Ammon's horn (tissue), 1 donor: ENCODE data around the gene CDKN1A.

Source experiments
- DNase-seq: peaks from one replicate; pipeline ENCODE4 v3.0.0-alpha.2; 2016; ENCODE audit warnings: low spot score

The CDKN1A gene

DNA sequence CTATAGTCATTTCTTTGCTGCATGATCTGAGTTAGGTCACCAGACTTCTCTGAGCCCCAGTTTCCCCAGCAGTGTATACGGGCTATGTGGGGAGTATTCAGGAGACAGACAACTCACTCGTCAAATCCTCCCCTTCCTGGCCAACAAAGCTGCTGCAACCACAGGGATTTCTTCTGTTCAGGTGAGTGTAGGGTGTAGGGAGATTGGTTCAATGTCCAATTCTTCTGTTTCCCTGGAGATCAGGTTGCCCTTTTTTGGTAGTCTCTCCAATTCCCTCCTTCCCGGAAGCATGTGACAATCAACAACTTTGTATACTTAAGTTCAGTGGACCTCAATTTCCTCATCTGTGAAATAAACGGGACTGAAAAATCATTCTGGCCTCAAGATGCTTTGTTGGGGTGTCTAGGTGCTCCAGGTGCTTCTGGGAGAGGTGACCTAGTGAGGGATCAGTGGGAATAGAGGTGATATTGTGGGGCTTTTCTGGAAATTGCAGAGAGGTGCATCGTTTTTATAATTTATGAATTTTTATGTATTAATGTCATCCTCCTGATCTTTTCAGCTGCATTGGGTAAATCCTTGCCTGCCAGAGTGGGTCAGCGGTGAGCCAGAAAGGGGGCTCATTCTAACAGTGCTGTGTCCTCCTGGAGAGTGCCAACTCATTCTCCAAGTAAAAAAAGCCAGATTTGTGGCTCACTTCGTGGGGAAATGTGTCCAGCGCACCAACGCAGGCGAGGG lies 594 bp upstream of the CDKN1A start:
- DNase-seq: no peak

DNA sequence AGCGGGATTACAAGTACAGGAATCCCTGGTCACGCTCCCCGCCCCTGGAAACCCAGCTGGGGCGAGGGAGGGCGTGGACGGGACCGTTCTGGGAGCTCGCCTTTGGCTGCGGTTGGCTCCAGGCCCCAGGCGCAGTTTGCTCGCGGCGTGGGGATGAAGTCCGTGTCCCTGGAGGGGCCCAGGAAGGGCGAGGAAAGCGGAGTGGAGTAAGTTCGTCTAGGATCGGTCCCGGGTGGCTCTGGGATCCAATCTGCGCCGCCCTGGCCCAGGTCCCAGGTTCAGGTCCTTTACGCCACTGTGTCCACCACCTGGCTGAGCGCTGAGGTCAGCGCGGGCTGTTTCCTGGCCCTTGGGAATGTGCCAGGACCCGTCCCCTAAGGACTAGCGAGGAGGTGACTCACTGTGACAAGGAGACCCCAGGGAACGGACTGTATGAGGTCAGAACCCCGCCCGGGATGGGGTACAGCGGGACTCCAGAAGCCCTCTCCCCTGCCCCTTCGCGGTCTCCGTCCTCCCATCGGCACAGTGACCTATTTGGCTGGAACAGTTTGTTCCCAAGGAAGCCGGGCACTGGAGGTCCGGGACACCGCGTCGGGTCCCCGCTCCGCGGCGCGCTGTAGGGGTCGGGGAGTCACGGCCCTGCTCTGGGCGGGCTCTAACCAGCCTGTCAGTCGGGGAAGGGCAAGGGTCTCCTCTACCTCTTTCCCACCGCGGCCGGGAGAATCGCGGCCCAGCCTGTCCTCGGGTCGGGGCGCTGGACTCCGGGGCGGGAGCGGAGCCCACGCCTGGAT lies 724 bp downstream of the CDKN1A start:
- DNase-seq: no peak

DNA sequence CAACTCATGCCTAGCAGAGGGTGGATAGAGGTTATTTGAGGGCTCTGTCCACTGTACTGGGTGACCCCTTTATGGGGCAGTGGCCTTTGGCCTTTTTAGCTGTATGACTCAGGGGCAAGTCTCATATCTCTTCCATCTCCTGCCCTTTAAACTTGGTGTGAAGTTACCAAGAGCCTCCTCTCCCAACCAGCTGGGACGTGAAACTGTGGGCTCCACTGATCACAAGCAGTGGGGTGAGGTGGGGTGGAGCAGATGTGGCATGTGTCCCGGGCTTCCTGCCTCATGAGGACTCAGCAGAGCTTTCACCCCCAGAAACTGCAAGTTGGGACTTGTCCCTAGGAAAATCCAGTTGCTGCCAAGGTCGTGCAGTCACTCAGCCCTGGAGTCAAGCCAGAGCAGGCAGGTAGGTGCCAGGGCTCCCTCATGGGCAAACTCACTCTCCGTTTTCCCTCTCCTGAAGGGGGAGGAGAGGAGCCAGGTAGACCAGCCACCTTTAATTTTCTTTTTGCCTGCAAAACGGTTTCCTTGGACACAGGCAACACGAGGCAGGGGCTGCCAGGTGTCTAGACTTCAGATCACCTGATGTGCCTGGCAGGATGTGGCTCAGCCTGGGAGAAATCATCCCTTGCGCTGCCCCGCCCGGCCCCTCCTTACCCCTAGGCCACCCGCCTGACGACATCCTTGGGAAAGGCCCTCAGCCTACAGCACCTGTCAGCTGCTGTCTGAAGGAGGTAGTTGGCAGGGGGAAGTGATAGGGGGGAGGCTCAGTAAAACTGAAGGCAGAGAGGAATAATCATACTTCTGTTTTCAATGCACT lies 4.0 kb downstream of the CDKN1A start:
- no peak for DNase-seq

DNA sequence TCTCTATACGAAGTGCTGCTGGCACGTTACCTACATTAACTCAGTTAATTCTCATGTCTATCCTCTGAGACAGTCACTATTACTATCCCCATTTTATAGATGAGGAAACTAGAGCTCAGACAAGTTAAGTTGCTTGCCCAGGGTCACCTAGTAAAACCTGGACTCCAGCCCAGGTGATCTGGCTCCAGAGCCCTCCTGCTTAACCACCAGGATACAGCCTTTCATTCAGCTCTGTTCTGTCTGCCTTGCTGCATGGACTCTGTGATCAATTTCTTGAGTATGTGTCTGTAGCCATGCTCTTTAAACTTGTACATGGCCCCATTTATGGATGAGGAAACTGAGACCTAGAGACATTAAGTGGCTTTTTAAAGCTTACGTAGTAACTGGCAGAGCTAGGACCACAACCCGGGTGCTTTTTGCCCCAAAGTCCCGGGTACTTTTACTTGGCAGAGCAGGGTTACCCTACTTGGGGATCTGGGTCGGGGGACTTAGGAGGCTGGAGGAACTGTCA lies 4.7 kb downstream of the CDKN1A start:
- DNase-seq: no peak

DNA sequence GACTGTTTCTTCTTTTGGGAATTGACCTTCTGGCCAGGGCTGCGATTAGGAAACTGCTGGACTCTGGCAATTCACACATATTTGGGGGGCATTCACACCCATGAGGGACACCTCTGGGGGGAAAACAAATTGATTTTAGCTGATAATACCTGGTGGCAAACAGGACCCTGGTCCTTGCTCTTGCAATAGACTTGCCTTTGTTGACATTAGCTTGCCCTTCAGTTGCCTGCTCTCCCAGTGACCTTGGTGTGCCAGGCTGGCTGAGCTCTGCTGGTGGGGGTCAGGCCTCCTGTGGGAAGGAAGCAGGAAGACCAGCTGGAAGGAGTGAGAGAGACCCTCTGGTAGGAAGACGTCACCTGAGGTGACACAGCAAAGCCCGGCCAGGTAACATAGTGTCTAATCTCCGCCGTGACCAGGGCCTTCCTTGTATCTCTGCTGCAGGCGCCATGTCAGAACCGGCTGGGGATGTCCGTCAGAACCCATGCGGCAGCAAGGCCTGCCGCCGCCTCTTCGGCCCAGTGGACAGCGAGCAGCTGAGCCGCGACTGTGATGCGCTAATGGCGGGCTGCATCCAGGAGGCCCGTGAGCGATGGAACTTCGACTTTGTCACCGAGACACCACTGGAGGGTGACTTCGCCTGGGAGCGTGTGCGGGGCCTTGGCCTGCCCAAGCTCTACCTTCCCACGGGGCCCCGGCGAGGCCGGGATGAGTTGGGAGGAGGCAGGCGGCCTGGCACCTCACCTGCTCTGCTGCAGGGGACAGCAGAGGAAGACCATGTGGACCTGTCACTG lies 5.3 kb downstream of the CDKN1A start:
- no peak for DNase-seq

DNA sequence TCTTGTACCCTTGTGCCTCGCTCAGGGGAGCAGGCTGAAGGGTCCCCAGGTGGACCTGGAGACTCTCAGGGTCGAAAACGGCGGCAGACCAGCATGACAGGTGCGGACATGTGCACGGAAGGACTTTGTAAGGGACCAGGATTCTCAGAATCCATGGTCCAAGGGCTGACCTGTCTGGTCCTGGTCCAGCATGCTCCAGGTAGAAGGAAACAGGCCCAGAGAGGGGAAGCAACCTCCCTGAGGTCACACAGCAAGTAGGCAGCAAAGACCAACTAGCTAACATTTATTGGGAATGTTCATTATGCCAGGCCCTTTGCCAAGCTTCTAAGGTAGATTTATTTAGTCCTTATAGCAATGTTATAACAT lies 5.9 kb downstream of the CDKN1A start:
- DNase-seq: no peak

DNA sequence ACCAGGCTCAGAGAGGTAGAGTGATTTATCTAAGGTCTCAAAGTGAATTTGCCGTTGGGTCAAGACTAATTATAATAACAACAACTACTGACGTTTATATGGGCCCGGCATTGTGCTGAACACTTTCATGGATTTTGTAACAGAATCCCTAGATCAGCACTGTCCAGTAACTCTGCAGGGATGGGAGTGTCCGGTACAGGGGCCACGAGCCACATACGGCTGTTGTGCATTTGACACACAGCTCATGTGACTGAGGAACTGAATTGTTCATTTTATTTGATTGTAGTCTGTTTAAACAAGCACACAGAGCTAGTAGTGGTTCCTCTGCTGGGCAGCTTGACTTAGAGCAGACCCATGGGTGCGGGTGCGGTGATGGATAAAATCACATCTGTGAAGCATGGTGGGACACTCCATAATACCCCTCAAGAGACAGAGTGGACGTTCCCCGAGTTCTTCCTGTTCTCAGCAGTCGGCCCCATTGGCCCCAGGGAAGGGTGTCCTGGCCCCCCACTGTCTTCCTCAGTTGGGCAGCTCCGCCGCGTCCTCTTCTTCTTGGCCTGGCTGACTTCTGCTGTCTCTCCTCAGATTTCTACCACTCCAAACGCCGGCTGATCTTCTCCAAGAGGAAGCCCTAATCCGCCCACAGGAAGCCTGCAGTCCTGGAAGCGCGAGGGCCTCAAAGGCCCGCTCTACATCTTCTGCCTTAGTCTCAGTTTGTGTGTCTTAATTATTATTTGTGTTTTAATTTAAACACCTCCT lies 6.8 kb downstream of the CDKN1A start:
- no peak for DNase-seq

DNA sequence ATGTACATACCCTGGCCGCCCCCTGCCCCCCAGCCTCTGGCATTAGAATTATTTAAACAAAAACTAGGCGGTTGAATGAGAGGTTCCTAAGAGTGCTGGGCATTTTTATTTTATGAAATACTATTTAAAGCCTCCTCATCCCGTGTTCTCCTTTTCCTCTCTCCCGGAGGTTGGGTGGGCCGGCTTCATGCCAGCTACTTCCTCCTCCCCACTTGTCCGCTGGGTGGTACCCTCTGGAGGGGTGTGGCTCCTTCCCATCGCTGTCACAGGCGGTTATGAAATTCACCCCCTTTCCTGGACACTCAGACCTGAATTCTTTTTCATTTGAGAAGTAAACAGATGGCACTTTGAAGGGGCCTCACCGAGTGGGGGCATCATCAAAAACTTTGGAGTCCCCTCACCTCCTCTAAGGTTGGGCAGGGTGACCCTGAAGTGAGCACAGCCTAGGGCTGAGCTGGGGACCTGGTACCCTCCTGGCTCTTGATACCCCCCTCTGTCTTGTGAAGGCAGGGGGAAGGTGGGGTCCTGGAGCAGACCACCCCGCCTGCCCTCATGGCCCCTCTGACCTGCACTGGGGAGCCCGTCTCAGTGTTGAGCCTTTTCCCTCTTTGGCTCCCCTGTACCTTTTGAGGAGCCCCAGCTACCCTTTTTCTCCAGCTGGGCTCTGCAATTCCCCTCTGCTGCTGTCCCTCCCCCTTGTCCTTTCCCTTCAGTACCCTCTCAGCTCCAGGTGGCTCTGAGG lies 7.6 kb downstream of the CDKN1A start:
- DNase-seq: no peak

DNA sequence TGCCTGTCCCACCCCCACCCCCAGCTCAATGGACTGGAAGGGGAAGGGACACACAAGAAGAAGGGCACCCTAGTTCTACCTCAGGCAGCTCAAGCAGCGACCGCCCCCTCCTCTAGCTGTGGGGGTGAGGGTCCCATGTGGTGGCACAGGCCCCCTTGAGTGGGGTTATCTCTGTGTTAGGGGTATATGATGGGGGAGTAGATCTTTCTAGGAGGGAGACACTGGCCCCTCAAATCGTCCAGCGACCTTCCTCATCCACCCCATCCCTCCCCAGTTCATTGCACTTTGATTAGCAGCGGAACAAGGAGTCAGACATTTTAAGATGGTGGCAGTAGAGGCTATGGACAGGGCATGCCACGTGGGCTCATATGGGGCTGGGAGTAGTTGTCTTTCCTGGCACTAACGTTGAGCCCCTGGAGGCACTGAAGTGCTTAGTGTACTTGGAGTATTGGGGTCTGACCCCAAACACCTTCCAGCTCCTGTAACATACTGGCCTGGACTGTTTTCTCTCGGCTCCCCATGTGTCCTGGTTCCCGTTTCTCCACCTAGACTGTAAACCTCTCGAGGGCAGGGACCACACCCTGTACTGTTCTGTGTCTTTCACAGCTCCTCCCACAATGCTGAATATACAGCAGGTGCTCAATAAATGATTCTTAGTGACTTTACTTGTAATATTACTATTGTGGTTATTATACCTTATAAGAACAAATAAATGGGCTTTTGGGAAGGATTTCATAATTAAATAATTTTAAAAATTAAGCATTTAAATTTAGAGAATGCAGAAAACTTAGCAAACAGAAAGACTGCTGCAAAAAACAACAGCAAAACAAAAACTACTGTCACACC lies 8.4 kb downstream of the CDKN1A start:
- DNase-seq: no peak

DNA sequence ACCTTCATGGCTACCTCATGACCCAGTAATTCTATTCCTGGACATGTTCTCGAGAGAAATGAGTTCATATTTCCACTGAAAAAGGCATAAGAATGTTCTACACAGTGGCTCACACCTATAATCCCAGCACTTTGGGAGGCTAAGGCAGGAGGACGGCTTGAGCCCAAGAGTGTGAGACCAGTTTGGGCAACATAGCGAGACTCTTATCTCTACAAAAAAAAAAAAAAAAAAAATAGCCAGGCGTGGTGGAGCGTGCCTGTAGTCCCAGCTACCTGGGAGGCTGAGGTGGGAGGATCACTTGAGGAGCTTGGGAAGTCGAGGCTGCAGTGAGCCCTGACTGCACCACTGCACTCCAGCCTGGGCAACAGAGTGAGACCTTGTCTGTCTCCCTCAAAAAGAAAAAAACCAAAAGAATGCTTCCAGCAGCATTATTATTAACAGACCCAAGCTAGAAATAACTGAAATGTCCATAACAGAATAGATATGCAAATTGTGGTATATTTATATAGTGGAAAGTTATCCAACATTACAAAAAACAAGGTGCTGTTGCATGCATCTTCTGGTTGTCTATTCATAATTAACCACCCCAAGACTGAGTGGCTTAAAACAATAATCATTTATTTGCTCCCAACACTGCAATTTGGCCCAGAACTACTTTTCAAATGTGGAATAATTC lies 9.7 kb downstream of the CDKN1A start:
- DNase-seq: no peak

DNA sequence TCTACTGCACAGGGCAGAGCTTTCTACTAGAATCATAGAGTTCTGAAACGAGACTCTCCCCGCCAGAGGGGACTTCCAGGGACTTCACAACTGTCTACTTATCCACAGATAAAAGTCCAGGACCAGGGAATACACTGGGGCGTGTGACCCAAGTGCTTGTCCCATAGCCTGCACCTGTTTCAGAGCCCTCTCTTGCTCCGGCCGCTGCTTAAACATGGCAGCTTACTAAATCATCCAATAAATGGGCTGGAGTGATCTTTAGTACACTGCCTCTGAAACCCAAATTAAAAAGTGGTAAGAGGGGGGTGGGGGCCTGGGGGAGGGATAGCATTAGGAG lies 10.2 kb downstream of the CDKN1A start:
- no peak for DNase-seq

DNA sequence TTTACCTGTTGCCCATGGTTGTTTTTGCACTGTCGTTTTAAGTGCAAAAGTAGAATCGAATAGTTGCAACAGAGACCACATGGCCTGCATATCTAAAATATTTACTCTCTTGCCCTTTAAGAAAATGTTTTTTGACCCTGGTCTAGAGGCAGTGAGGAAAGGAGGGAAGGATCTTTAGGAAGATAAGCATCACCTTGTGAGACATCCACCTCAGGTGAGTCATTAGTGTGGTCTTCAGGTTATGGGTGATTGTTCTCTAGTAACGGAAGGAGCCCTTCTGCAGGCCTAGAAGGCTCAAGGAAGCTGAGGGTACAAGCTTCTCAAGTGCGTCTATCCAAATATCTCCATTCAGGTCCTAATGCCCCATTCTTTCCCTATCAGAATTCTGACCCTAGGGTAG lies 12.5 kb downstream of the CDKN1A start:
- no peak for DNase-seq

DNA sequence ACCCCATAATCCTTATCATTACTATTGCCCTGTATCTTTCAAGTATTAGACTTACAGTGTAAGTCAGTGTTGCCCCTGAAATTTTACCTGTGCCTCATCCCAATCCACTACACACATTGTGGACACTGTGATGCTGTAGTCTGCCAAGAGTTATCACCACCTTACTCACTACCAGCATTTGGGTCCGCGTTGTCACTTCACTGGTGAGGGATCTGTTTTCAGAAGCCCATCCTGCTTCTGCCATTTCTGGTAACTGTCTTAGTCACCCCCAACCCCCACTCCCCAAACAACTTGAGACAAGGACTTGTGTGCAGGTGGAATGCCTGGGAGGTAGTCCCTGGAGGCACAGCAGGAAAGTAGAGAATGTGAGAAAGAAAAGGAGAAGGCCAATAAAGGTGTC lies 13.1 kb downstream of the CDKN1A start:
- DNase-seq: no peak

DNA sequence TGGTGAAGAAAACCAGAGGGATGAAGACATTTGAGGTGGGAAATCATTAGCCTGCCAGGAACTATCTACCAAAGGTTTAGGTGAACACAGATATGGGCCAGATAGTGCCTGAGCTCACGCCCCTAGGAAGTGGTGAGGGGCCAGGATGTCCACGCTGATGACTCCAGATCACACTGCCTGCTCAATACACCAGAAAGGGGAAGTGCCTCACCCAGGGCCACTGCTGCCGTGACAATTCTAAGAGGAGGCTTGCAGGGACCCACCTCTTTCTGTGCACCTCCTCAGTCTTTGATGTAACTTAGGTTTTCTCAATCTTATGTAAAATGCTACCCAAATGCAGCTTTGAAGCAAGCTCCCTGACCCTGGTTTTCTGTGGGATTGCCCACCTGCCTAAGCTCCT lies 13.7 kb downstream of the CDKN1A start:
- no peak for DNase-seq

DNA sequence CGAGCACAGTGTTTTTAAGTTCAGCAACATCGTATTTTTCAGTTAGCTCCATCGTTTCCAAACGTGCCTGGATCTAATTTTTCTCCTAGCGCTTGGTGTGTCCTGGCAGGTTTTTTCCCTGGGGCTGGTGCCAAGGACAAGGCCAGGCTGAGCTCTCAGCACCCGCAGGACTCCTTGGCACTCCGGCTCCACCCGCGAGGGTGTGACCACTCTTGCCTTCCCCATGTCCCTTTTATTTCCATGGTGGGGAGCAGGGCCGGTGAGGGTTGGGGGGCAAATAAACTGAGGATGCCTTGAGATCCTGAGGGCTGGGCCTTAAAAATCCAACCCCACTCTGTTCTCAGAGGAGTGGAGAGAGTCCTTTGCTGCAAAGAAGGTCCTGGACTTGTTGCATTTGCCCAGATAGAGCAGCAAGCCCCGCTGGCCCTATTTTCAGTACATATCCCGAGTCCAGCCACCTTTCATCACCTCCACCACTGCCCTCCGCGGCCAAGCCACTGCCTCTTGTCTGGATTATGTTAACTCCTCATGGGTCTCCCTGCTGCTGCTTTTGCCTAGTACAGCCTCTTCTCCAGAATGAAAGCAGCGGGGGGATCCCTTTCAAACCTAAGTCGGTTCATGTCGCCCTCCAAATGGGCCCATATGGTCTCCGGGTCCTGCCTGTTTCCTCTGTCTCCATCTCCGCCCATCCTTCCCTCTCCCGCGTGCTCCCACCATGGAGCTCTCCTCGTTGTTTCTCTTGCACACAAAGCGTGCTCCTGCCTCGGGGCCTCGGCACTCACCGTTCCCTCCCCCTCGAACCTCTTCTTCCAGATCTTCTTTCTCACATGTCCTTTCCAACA lies 14.6 kb downstream of the CDKN1A start:
- DNase-seq: no peak

DNA sequence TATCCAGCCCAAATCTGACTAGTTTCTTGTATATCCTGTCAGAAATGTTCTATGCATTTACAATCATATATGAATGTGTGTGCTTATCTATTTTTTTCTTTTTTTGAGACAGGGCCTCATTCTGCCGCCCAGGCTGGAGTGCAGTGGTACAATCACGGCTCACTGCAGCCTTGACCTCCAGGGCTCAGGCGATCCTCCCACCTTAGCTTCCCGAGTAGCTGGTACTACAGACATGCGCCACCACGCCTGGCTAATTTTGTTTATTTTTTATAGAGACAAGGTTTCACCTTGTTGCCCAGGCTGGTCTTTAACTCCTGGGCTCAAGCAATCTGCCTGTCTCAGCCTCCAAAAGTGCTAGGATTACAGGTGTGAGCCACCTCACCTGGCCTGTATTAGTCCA lies 16.1 kb downstream of the CDKN1A start:
- DNase-seq: no peak

DNA sequence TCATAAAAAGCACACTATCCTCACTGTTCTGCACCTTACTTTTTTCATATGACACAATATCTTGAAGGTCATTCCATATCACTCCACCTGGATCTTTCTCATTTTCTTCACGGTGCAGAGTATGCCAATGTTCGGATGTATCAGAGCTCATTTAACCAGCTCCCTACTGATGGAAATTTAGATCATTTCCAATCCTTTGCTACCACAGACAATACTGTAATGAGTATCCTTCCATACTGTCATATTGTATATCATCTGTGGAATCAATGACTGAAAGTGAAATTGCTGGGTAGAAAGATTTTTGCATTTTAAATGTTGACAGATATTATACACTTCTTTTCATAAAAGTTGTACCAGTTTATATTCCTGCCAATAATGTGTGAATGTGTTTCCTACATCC lies 16.9 kb downstream of the CDKN1A start:
- no peak for DNase-seq

DNA sequence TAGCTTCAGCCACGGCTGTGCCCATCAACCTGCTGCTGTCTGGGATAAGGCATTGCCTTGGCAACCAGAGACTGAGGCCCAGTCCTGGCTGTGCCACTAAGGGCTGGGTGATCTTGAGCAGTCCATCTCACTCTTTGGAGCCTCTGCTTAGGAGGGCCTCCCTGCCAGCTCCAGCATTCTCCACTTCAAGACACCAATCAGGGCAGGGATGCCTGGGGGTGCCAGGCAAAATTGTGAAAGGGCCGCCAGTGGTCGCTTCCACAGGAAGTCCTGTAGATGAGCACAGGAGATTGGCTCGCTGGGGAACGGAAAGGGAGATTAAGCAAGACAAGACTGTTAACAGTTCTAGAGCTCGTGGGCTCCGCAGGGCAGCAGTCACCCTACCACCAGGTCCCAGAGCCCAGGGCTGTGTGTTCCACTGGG lies 19.0 kb downstream of the CDKN1A start, which contains the start of gene RAB44:
RAB44 (plus strand) TSS at position 346 of the 423 bp plus-strand sequence. CDS start 6,410 bp downstream, outside the sequence.
- no peak for DNase-seq
